CD14-positive monocyte (primary cell): ENCODE results near the gene SH3BP4. TPM values are rescaled to one million over a fixed set of nuclear protein-coding genes. Genes with fewer than 3 reads are reported as not detected.

Experiments used
- DNase-seq, 3 donors: peaks; one replicate each; pipeline ENCODE4 v3.0.0-alpha.2; 2011 to 2022
- H2AFZ ChIP-seq: 2 replicates; pipeline ENCODE4 v1.6.0; 2012; ENCODE audit warnings: mild to moderate bottlenecking, low read depth, low read length, inconsistent platforms; ENCODE audit not compliant: insufficient read depth, poor library complexity, severe bottlenecking
- H3K27ac ChIP-seq, 2 donors: 1 replicate in 1 of 2; 2 replicates in 1 of 2; pipeline ENCODE4 v1.5.1; 2012 to 2013; ENCODE audit warnings: low read length in 2 of 2, control low read depth in 1 of 2, inconsistent platforms in 1 of 2, low read depth in 1 of 2, mild to moderate bottlenecking in 1 of 2
- H3K27me3 ChIP-seq, 2 donors: one replicate each; pipeline versions ENCODE4 v1.6.0 to v1.6.1; 2011 to 2013; ENCODE audit warnings: low read length in 2 of 2; ENCODE audit not compliant: control insufficient read depth in 2 of 2, insufficient read depth in 2 of 2
- H3K36me3 ChIP-seq, 2 donors: replicated peaks in 1 of 2; 1 replicate in 1 of 2; 2 replicates in 1 of 2; pipeline versions ENCODE4 v1.5.1 to v1.6.1; 2012 to 2013; ENCODE audit warnings: low read length in 2 of 2, control low read depth in 1 of 2, inconsistent platforms in 1 of 2, mild to moderate bottlenecking in 1 of 2; ENCODE audit not compliant: insufficient read depth in 2 of 2, control insufficient read depth in 1 of 2
- H3K4me1 ChIP-seq, 2 donors: 1 replicate in 1 of 2; 2 replicates in 1 of 2; pipeline versions ENCODE4 v1.5.1 to v1.6.1; 2012 to 2013; ENCODE audit warnings: low read length in 2 of 2, control low read depth in 1 of 2, inconsistent platforms in 1 of 2, mild to moderate bottlenecking in 1 of 2, moderate library complexity in 1 of 2; ENCODE audit not compliant: insufficient read depth in 2 of 2, control insufficient read depth in 1 of 2
- H3K4me2 ChIP-seq: replicated peaks from 2 replicates; pipeline ENCODE3; 2012; ENCODE audit warnings: low read length, moderate library complexity, mild to moderate bottlenecking; ENCODE audit not compliant: poor library complexity, severe bottlenecking; ENCODE audit errors: extremely low read depth
- H3K4me3 ChIP-seq, 3 experiments: fragments of 200-600 bp in 1 of 3; sonication (generic) in 1 of 3; replicated peaks in 1 of 3; 1 replicate in 2 of 3; 2 replicates in 1 of 3; pipeline ENCODE4 v1.5.1; 2011 to 2013; ENCODE audit warnings: low read length in 3 of 3, mild to moderate bottlenecking in 3 of 3, control low read depth in 2 of 3, low read depth in 2 of 3, inconsistent platforms in 1 of 3, moderate library complexity in 1 of 3
- H3K79me2 ChIP-seq: 2 replicates; pipeline ENCODE4 v1.6.0; 2012; ENCODE audit warnings: mild to moderate bottlenecking, control low read depth, inconsistent platforms, low read length, moderate library complexity; ENCODE audit not compliant: insufficient read depth
- H3K9ac ChIP-seq: 2 replicates; pipeline ENCODE4 v1.6.0; 2017; ENCODE audit warnings: low read length, mild to moderate bottlenecking; ENCODE audit not compliant: insufficient read depth, poor library complexity, severe bottlenecking
- H3K9me3 ChIP-seq, 2 donors: replicated peaks in 1 of 2; 1 replicate in 1 of 2; 2 replicates in 1 of 2; pipeline versions ENCODE4 v1.5.1 to v1.6.1; 2012 to 2013; ENCODE audit warnings: low read length in 2 of 2, control low read depth in 1 of 2; ENCODE audit not compliant: control insufficient read depth in 1 of 2, insufficient read depth in 1 of 2
- H4K20me1 ChIP-seq: 2 replicates; pipeline ENCODE4 v1.6.0; 2012; ENCODE audit warnings: mild to moderate bottlenecking, low read length, control low read depth, moderate library complexity; ENCODE audit not compliant: insufficient read depth
- H3K27ac Mint-ChIP-seq, 7 donors: one replicate each; pipeline ENCODE4 v1.8.0; 2020; ENCODE audit warnings: mild to moderate bottlenecking in 7 of 7, mixed read lengths in 7 of 7, moderate library complexity in 6 of 7, inconsistent platforms in 2 of 7
- H3K27me3 Mint-ChIP-seq, 3 donors: one replicate each; pipeline ENCODE4 v1.8.0; 2021 to 2022; ENCODE audit warnings: low read depth in 3 of 3, mild to moderate bottlenecking in 3 of 3, mixed read lengths in 3 of 3, moderate library complexity in 3 of 3, inconsistent platforms in 1 of 3
- H3K36me3 Mint-ChIP-seq, 2 donors: one replicate each; pipeline ENCODE4 v1.8.0; 2020; ENCODE audit warnings: mixed read lengths in 2 of 2, inconsistent platforms in 1 of 2, mild to moderate bottlenecking in 1 of 2
- H3K4me1 Mint-ChIP-seq: one replicate; pipeline ENCODE4 v1.8.0; 2020; ENCODE audit warnings: mild to moderate bottlenecking, mixed read lengths
- H3K4me3 Mint-ChIP-seq, 2 donors: one replicate each; pipeline ENCODE4 v1.8.0; 2020; ENCODE audit warnings: mild to moderate bottlenecking in 2 of 2, mixed read lengths in 2 of 2, moderate library complexity in 1 of 2
- H3K9me3 Mint-ChIP-seq, 7 donors: one replicate each; pipeline ENCODE4 v1.8.0; 2020 to 2022; ENCODE audit warnings: mixed read lengths in 7 of 7, mild to moderate bottlenecking in 6 of 7, moderate library complexity in 6 of 7, inconsistent platforms in 2 of 7
- WGBS: methylation state at CpG from one replicate; pipeline ENCODE4 v1.1.5; 2013; ENCODE audit warnings: missing lambda C conversion rate; ENCODE audit not compliant: insufficient coverage; 5-methylcytosine and 5-hydroxymethylcytosine counted together
- intact Hi-C, 2 donors: fragments of 100-400 bp; cut with micrococcal nuclease; formaldehyde crosslinking; loops; one replicate each; pipeline versions ENCODE4 v1.15.0 to v1.15.1; 2023
- polyA plus RNA-seq, 3 donors: library from polyadenylated mRNA; depleted of rRNA in 1 of 3; unstranded in 2 of 3; stranded (reverse) in 1 of 3; fragments of 300-500 nt in 2 of 3; fragments of >200 nt in 1 of 3; fragmentation: Illumina TruSeq in 2 of 3; gene quantifications; 1 replicate in 2 of 3; 2 replicates in 1 of 3; pipeline ENCODE4 v1.2.3, GENCODE V29; 2012 to 2021
- TF ChIP-seq, protein P1 (sequence below): fragments of 200-600 bp; IDR thresholded peaks from one replicate; pipeline ENCODE4 v1.8.0; 2022; ENCODE audit warnings: antibody characterized with exemption, mild to moderate bottlenecking

SH3BP4 gene
- polyA plus RNA-seq, 3 donors = 0.66 to 1.6 (median 1.3) TPM

DNA sequence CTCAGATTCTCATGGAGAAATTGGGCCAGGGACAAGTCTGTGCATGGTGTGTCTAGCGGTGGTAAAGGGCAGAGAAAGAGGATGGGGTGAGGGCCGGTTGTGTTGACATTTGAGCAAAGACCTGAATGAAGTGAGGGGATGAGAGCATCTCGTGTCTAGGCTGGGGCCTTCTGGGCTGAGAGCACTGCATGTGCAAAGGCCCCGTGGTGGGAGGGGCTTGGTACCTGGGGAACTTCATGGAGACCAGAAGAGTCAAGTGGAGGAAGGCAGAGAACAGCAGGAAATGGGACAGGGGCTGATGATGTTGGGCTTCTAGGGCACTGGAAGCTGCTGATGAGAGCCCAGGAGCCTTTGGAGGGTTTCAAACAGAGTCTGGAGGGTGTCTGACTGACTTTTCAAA is 76.8 kb downstream of the SH3BP4 start:
- Histone ChIP-seq H3K27ac (no peak overlapping the region), H3K4me2 (no peak overlapping the region), H3K4me1 (no peaks in the 10 kb centered on the region), H4K20me1 (no peaks in the 10 kb centered on the region), H3K4me3 (no peak overlapping the region), H3K9ac (no peak overlapping the region), H2AFZ (no peak overlapping the region), H3K9me3 (no peaks in the 10 kb centered on the region), H3K79me2 (no peaks in the 10 kb centered on the region), H3K27me3 (no peaks in the 10 kb centered on the region), H3K36me3 (no peaks in the 10 kb centered on the region)
- peaks cover 0 to 2% (median 0%) of the 10 kb centered on the region in 7 donors for H3K9me3 Mint-ChIP-seq
- TF ChIP-seq, protein P1, sequence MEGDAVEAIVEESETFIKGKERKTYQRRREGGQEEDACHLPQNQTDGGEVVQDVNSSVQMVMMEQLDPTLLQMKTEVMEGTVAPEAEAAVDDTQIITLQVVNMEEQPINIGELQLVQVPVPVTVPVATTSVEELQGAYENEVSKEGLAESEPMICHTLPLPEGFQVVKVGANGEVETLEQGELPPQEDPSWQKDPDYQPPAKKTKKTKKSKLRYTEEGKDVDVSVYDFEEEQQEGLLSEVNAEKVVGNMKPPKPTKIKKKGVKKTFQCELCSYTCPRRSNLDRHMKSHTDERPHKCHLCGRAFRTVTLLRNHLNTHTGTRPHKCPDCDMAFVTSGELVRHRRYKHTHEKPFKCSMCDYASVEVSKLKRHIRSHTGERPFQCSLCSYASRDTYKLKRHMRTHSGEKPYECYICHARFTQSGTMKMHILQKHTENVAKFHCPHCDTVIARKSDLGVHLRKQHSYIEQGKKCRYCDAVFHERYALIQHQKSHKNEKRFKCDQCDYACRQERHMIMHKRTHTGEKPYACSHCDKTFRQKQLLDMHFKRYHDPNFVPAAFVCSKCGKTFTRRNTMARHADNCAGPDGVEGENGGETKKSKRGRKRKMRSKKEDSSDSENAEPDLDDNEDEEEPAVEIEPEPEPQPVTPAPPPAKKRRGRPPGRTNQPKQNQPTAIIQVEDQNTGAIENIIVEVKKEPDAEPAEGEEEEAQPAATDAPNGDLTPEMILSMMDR = no peak
- DNase-seq = no peak
- no peaks in the 10 kb centered on the region for H3K4me1 Mint-ChIP-seq
- no peak overlapping the region for H3K4me3 Mint-ChIP-seq
- WGBS = 91% methylated on average over 4 of the region's 4 CpGs
- H3K27ac Mint-ChIP-seq = peak overlapping the region in 2 of 7 donors; percentile 1 to 30
- H3K36me3 Mint-ChIP-seq = no peaks in the 10 kb centered on the region
- H3K27me3 Mint-ChIP-seq = peaks cover 0 to 12% (median 2%) of the 10 kb centered on the region in 3 donors
- intact Hi-C loops = no loop called here

DNA sequence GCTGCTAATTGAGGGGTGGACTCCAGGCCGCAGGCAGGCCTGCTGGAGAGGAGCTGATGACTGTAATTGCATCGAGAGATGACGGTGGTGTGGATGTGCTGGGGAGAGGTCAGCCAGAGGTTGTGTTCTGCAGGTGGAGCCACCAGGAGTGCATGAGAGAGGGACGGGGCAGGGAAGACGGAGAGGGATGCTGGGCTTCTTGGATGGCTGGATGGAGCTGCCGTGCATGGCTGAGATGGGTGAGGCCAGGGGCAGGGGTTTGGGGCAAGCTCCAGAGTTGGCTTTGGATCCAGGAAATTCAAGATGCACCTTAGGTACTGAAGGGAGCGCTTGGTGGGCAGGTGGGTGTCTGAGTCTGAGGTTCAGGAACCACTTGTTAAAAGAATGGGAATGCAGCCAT is 77.2 kb downstream of the SH3BP4 start:
- no peaks in the 10 kb centered on the region for H3K9me3 ChIP-seq
- H3K4me1 ChIP-seq = no peaks in the 10 kb centered on the region
- Mint-ChIP-seq H3K4me1 (no peaks in the 10 kb centered on the region), H3K4me3 (no peak overlapping the region), H3K27me3 (peaks cover 0 to 12% (median 2%) of the 10 kb centered on the region in 3 donors), H3K36me3 (no peaks in the 10 kb centered on the region), H3K9me3 (peaks cover 0 to 2% (median 0%) of the 10 kb centered on the region in 7 donors), H3K27ac (peak overlapping the region in 1 of 7 donors; percentile 30)
- no peak overlapping the region for H3K4me2 ChIP-seq
- H3K9ac ChIP-seq = no peak overlapping the region
- no peak overlapping the region for H3K27ac ChIP-seq
- H3K27me3 ChIP-seq = no peaks in the 10 kb centered on the region
- no peak overlapping the region for H2AFZ ChIP-seq
- no peak overlapping the region for H3K4me3 ChIP-seq
- no peak for DNase-seq
- TF ChIP-seq, protein P1 = no peak
- intact Hi-C loops = no loop called here
- H4K20me1 ChIP-seq = no peaks in the 10 kb centered on the region
- H3K79me2 ChIP-seq = no peaks in the 10 kb centered on the region
- no peaks in the 10 kb centered on the region for H3K36me3 ChIP-seq
- 99% methylated on average over 7 of the region's 7 CpGs for whole genome bisulfite sequencing
